NT2/D1 (cell line): ENCODE data around the gene TSPAN9.

ENCODE experiments used
- DNase-seq: peaks from one replicate; pipeline ENCODE4 v3.0.0-alpha.2; 2011; ENCODE audit warnings: low read depth, low spot score
- H3K27me3 ChIP-seq: 2 replicates; pipeline ENCODE4 v1.6.0; 2011; ENCODE audit warnings: mild to moderate bottlenecking; ENCODE audit not compliant: insufficient read length, insufficient read depth
- H3K36me3 ChIP-seq: 2 replicates; pipeline ENCODE4 v1.6.1; 2011; ENCODE audit warnings: mild to moderate bottlenecking, low read length, mixed read lengths; ENCODE audit not compliant: insufficient read depth, insufficient read length
- H3K4me1 ChIP-seq: 2 replicates; pipeline ENCODE4 v1.5.1; 2011; ENCODE audit not compliant: insufficient read depth, insufficient read length
- H3K4me3 ChIP-seq: 2 replicates; pipeline ENCODE4 v1.5.1; 2011; ENCODE audit warnings: low read depth; ENCODE audit not compliant: insufficient read length
- H3K9ac ChIP-seq: 2 replicates; pipeline ENCODE4 v1.6.0; 2011; ENCODE audit warnings: low read depth; ENCODE audit not compliant: insufficient read length
- H3K9me3 ChIP-seq: 2 replicates; pipeline ENCODE4 v1.5.1; 2011; ENCODE audit warnings: mild to moderate bottlenecking, low read length; ENCODE audit not compliant: insufficient read depth
- SUZ12 ChIP-seq: IDR thresholded peaks from 2 replicates; pipeline ENCODE4 v1.6.1; 2011; ENCODE audit not compliant: insufficient read length, insufficient read depth; ENCODE audit errors: extremely low read depth
- YY1 ChIP-seq: IDR thresholded peaks from 2 replicates; pipeline ENCODE4 v1.6.1; 2011; ENCODE audit not compliant: insufficient read length, insufficient read depth
- ZNF274 ChIP-seq: IDR thresholded peaks from 2 replicates; pipeline ENCODE4 v1.6.1; 2011; ENCODE audit warnings: mild to moderate bottlenecking, low read depth, low read length

The TSPAN9 gene

GRCh38 chr12:3173008-3173553 is 95.9 kb downstream of the TSPAN9 start:
- H3K9ac ChIP-seq, result no peak overlapping the region
- TF ChIP-seq SUZ12 (no peak), ZNF274 (no peak)
- H3K9me3 ChIP-seq, result no peaks in the 10 kb centered on the region
- no peak overlapping the region for H3K4me3 ChIP-seq
- H3K4me1 ChIP-seq, result peaks cover 33% of the 10 kb centered on the region
- DNase-seq, result no peak
- no peaks in the 10 kb centered on the region for H3K27me3 ChIP-seq
- peaks cover 6% of the 10 kb centered on the region for H3K36me3 ChIP-seq

GRCh38 chr12:3173912-3174311 is 96.7 kb downstream of the TSPAN9 start:
- Histone ChIP-seq H3K9ac (no peak overlapping the region), H3K4me1 (peaks cover 35% of the 10 kb centered on the region), H3K27me3 (no peaks in the 10 kb centered on the region), H3K36me3 (peaks cover 6% of the 10 kb centered on the region), H3K9me3 (no peaks in the 10 kb centered on the region), H3K4me3 (no peak overlapping the region)
- no peak for DNase-seq
- TF ChIP-seq ZNF274, result no peak
- TF ChIP-seq YY1, result no peak
- no peak for TF ChIP-seq SUZ12

DNA sequence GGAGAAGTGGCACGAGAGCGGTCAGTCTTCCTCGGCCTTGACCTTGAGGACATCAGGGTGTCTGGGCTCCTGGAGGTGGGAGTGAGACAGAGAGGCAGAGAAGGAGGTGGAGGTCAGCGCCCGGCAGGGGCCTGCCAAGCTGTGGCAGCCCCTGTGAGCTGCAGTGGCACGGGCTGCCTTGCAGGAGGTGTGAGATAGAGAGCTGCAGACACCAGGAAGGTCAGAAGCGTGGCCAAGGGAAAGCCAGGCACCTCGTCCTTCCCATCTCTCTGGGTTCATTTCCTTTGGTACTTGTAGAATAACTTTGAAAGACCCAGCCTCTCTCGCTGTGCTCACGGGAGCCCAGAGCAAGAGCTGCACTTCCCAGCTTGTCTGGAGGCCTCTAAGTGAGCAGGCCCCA is 98.1 kb downstream of the TSPAN9 start:
- peaks cover 33% of the 10 kb centered on the region for H3K4me1 ChIP-seq
- H3K9ac ChIP-seq, result peak overlapping the region; percentile 23
- no peak overlapping the region for H3K4me3 ChIP-seq
- no peak for DNase-seq
- no peak for TF ChIP-seq ZNF274
- no peaks in the 10 kb centered on the region for H3K27me3 ChIP-seq
- peaks cover 6% of the 10 kb centered on the region for H3K36me3 ChIP-seq
- no peaks in the 10 kb centered on the region for H3K9me3 ChIP-seq

DNA sequence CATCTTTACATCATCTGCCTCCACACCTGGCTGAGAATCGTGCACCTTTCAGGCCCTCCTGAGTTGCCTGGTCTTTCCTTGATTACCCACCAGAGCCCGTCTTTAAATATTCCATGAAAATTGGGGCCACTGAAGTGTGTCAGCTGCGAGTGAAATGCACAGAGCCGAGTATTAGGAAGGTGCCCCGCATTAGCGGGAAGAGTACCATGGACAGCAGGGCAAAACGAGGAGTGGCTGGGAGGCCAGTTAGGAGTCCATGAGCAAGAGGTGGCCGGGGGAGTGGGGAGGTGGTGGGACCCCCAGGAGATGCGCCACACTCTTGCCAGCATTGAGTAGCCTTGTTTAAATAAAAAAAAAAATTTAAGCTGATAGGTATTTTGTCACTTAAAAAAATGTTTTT is 99.6 kb downstream of the TSPAN9 start:
- DNase-seq, result no peak
- no peaks in the 10 kb centered on the region for H3K27me3 ChIP-seq

DNA sequence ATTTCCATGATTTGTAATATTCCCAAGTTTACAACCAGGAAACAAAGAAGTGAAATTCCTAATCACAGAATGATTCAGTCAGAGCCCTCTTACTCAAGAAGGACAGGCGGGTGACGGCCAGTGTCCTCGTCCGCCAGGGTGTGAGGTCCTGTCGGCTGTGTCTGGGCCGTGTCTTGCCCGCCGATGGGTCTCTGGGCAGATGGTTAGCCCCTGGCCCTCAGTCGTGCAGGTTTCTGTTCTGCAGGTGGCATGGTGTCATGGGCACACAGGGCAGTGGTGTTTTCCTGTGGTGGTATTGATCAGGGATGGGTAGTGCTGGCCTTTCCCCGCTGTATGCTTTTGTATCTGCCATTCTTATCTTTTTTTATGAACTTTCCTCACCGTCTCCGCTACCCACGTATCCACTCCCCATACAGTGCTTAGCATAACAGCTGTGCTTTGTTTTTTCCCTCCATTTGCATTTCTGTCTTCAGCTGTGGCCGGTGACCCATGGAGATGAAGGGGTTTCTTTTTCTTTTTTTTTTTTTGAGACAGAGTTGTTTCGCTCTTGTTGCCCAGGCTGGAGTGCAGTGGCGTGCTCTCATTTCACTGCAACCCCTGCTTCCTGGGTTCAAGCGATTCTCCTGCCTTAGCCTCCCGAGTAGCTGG is 100.7 kb downstream of the TSPAN9 start:
- Histone ChIP-seq H3K4me3 (no peak overlapping the region), H3K36me3 (peaks cover 5% of the 10 kb centered on the region), H3K9me3 (no peaks in the 10 kb centered on the region), H3K27me3 (no peaks in the 10 kb centered on the region), H3K4me1 (peaks cover 29% of the 10 kb centered on the region), H3K9ac (no peak overlapping the region)
- DNase-seq, result no peak
- no peak for TF ChIP-seq SUZ12
- TF ChIP-seq ZNF274, result no peak
- no peak for TF ChIP-seq YY1

More for the DNA sequence above, 99.6 kb downstream of the TSPAN9 start:
- TF ChIP-seq SUZ12 (no peak), YY1 (no peak), ZNF274 (no peak)
- H3K4me1 ChIP-seq, result peaks cover 26% of the 10 kb centered on the region
- peaks cover 6% of the 10 kb centered on the region for H3K36me3 ChIP-seq
- no peak overlapping the region for H3K9ac ChIP-seq
- H3K4me3 ChIP-seq, result no peak overlapping the region
- no peaks in the 10 kb centered on the region for H3K9me3 ChIP-seq

DNA sequence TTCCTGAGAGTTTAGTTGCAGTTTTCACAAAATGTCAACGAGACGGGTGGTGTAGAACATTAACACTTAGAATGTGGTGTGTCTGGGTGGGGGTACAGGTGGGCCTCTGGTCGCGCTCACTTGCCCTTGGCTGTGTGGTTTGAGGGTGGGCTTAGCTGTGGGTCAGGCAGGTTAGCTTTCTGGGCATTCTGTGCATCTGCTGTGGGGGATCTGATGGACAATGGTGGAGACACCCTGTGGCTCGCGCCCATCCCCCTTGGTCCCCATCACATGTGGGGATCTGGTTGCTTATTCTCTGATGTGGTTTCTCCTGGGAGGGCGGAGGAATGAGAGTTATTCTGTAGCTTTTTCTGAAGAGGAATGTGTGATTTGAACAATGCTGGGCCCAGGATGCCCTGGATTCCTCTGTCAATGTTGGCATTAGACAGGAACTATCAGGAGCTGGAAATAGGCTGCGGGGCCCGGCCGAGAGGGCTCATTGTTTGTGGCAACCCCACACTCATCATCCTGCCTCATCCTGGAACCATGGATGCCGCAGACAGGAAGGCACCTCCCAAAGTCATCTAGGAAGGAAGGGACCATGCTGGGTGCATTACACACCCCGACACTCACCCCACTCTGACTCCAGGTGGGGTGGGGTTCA is 101.6 kb downstream of the TSPAN9 start:
- H3K4me1 ChIP-seq, result peaks cover 25% of the 10 kb centered on the region
- no peaks in the 10 kb centered on the region for H3K36me3 ChIP-seq
- H3K9me3 ChIP-seq, result no peaks in the 10 kb centered on the region
- DNase-seq, result no peak
- no peaks in the 10 kb centered on the region for H3K27me3 ChIP-seq
- H3K9ac ChIP-seq, result no peak overlapping the region
- H3K4me3 ChIP-seq, result no peak overlapping the region
- TF ChIP-seq YY1 (no peak), ZNF274 (no peak), SUZ12 (no peak)

DNA sequence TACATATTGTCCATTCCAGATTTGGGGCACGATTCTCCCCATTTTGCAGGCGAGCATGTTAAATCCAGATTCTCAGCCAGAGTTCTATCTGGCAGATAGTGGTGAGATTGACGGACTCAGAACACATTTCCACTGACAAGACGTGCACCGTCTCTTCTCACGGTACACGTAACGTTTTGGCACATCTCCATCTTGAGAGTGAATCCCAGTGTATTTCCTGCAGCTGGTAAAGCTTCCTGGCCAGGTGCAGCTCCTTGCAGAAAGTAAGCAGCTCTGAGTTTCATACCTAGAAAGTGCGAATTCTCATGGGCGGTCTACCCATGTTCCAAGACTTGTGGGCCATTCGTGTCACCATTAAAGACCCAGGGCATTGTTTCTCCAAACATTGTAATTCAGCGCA is 102.6 kb downstream of the TSPAN9 start:
- no peak for DNase-seq
- no peaks in the 10 kb centered on the region for H3K36me3 ChIP-seq
- TF ChIP-seq ZNF274, result no peak
- no peak for TF ChIP-seq YY1
- H3K9me3 ChIP-seq, result no peaks in the 10 kb centered on the region
- no peak overlapping the region for H3K4me3 ChIP-seq
- peaks cover 27% of the 10 kb centered on the region for H3K4me1 ChIP-seq
- H3K9ac ChIP-seq, result no peak overlapping the region
- no peaks in the 10 kb centered on the region for H3K27me3 ChIP-seq
